Ishikawa (cell line): Measurements from ENCODE around the gene OSBPL6.

Experiments used
- CEBPB ChIP-seq: IDR thresholded peaks from 2 replicates; pipeline ENCODE4 v1.6.1; 2012
- CREB1 ChIP-seq: IDR thresholded peaks from 2 replicates; pipeline ENCODE4 v1.6.1; 2012; ENCODE audit warnings: low read depth
- EGR1 ChIP-seq: IDR thresholded peaks from 2 replicates; pipeline ENCODE4 v1.6.1; 2012
- EP300 ChIP-seq: IDR thresholded peaks from 2 replicates; pipeline ENCODE4 v1.6.1; 2012; ENCODE audit warnings: borderline replicate concordance
- FOXM1 ChIP-seq: IDR thresholded peaks from 2 replicates; pipeline ENCODE4 v1.6.1; 2012; ENCODE audit warnings: low read depth, borderline replicate concordance
- NFIC ChIP-seq: IDR thresholded peaks from 2 replicates; pipeline ENCODE4 v1.6.1; 2012
- RAD21 ChIP-seq: IDR thresholded peaks from 2 replicates; pipeline ENCODE4 v1.6.1; 2012; ENCODE audit warnings: low read depth
- TAF1 ChIP-seq: IDR thresholded peaks from 2 replicates; pipeline ENCODE4 v1.6.1; 2012; ENCODE audit warnings: low read depth, mild to moderate bottlenecking
- TCF12 ChIP-seq: IDR thresholded peaks from 2 replicates; pipeline ENCODE4 v1.6.1; 2012; ENCODE audit warnings: low read depth
- TEAD4 ChIP-seq: IDR thresholded peaks from 2 replicates; pipeline ENCODE4 v1.6.1; 2012
- YY1 ChIP-seq: IDR thresholded peaks from 2 replicates; pipeline ENCODE4 v1.6.1; 2012; ENCODE audit warnings: low read depth
- ZBTB7A ChIP-seq: IDR thresholded peaks from 2 replicates; pipeline ENCODE4 v1.6.1; 2012; ENCODE audit warnings: low read depth
- TF ChIP-seq, protein P1 (sequence below): IDR thresholded peaks from 2 replicates; pipeline ENCODE4 v1.6.1; 2012; ENCODE audit warnings: low read depth, mild to moderate bottlenecking
- TF ChIP-seq, protein P2 (sequence below): IDR thresholded peaks from 2 replicates; pipeline ENCODE4 v1.6.1; 2012
- TF ChIP-seq, protein P3 (sequence below): IDR thresholded peaks from 2 replicates; pipeline ENCODE4 v1.6.1; 2012

The OSBPL6 gene

DNA sequence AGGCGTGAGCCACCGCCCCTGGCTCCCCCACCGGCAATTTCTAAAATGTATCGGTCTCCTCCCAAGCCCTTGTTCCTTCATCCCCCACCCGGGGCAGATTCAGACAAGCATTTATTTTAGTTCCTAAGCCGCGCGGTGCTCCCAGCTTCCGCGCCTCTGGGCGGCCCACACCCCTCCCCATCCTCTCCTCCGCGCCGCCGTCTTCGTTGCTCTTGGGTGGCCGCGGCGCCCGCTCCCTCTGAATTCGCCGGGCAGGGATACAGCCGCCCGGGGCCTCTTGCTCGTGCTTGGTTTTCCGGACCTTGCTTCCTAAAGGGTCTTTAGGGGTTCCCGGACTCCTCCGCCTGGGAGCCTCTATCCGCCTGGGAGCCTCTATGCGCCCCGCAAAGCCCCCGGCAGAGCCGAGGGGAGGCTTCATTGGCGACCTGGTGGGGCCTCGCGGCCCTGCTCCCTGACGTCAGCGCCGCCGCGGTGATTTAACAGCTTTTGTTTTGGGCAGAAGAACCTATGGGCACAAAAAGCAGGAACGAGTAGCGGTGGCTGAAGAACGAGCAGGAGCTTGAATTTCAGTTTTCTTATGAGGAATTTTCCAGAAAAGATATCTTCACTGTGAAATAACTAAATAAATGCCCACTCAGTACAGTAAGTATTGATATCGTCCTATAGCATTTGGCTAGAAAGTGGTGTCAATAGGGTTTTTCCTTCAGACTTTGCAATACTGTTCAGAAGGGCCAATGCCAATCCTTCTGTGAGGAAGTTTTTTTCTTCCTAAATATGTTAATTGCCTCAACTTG lies 219.4 kb downstream of the OSBPL6 start:
- TF ChIP-seq NFIC (no peak), TAF1 (0 out of 2 replicates have a peak, but pooled peaks have one; percentile 28), RAD21 (no peak), EP300 (no peak), TCF12 (no peak), EGR1 (no peak), YY1 (0 out of 2 replicates have a peak, but pooled peaks have one; percentile 3), CREB1 (peak; percentile 76; the same call in 1 of the 2 replicates), CEBPB (no peak), TEAD4 (no peak; the same call in 1 of the 2 replicates), FOXM1 (no peak), ZBTB7A (peak; percentile 50; the same call in 1 of the 2 replicates)
- TF ChIP-seq, protein P1, sequence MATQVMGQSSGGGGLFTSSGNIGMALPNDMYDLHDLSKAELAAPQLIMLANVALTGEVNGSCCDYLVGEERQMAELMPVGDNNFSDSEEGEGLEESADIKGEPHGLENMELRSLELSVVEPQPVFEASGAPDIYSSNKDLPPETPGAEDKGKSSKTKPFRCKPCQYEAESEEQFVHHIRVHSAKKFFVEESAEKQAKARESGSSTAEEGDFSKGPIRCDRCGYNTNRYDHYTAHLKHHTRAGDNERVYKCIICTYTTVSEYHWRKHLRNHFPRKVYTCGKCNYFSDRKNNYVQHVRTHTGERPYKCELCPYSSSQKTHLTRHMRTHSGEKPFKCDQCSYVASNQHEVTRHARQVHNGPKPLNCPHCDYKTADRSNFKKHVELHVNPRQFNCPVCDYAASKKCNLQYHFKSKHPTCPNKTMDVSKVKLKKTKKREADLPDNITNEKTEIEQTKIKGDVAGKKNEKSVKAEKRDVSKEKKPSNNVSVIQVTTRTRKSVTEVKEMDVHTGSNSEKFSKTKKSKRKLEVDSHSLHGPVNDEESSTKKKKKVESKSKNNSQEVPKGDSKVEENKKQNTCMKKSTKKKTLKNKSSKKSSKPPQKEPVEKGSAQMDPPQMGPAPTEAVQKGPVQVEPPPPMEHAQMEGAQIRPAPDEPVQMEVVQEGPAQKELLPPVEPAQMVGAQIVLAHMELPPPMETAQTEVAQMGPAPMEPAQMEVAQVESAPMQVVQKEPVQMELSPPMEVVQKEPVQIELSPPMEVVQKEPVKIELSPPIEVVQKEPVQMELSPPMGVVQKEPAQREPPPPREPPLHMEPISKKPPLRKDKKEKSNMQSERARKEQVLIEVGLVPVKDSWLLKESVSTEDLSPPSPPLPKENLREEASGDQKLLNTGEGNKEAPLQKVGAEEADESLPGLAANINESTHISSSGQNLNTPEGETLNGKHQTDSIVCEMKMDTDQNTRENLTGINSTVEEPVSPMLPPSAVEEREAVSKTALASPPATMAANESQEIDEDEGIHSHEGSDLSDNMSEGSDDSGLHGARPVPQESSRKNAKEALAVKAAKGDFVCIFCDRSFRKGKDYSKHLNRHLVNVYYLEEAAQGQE, result no peak
- TF ChIP-seq, protein P2, sequence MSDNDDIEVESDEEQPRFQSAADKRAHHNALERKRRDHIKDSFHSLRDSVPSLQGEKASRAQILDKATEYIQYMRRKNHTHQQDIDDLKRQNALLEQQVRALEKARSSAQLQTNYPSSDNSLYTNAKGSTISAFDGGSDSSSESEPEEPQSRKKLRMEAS, result no peak
- TF ChIP-seq, protein P3, sequence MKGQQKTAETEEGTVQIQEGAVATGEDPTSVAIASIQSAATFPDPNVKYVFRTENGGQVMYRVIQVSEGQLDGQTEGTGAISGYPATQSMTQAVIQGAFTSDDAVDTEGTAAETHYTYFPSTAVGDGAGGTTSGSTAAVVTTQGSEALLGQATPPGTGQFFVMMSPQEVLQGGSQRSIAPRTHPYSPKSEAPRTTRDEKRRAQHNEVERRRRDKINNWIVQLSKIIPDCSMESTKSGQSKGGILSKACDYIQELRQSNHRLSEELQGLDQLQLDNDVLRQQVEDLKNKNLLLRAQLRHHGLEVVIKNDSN, result no peak

DNA sequence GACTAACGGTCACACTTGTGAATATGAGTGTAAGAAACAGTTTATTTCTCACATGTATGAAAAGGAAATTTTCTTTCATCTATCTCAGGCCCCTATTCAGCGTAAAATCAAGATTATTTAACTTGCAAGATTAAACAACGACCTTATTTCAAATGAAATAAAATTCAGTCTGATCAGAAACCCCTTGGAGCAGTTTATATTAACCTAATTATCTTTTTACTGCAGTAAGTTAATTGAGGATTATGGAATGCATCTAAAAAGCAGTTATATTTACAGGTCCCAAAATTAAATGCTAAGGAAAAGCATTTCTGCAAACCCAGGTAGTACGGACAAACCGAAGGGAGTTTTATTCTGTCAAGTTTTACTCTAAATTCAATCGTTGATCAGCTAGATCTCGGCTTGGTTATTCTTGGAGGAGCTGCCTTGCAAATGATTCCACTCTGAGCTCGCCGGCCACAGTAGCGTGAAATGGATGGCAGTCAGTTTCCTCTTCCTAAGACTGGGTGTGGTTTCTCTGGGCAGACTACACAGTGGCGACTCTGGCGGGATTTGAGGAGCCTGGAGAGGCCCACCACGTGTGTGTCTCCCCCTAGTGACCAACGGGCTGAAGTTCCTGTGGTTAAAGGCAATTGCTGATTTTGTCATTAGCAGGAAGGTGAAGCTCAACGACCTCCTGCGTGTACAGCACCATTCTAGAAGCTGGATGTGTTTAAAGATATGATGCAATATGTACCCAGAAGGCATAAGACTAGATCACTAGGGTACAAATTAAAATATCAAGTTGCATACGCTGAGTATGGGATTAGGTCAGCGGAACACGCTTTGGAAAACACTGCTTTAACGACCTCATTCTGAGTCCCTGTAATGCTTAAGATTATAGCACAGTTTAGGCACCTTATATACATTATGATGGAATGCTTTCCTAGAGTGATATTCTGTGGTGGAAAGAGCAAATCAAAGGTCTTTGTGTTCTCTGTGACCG lies 220.2 kb downstream of the OSBPL6 start:
- TF ChIP-seq FOXM1, result no peak
- TF ChIP-seq TCF12, result 0 out of 2 replicates have a peak, but pooled peaks have one; percentile 42
- TF ChIP-seq TAF1, result peak; percentile 28; the same call in 1 of the 2 replicates
- TF ChIP-seq NFIC, result peak; percentile 8; the same call in 1 of the 2 replicates
- no peak for TF ChIP-seq EGR1
- peak; percentile 80 for TF ChIP-seq RAD21
- TF ChIP-seq YY1, result 0 out of 2 replicates have a peak, but pooled peaks have one; percentile 20
- TF ChIP-seq EP300, result no peak
- TF ChIP-seq, protein P1, result no peak
- TF ChIP-seq CREB1, result no peak
- no peak for TF ChIP-seq TEAD4
- TF ChIP-seq CEBPB, result no peak
- TF ChIP-seq, protein P3, result no peak
- TF ChIP-seq, protein P2, result peak; percentile 81
- TF ChIP-seq ZBTB7A, result no peak

DNA sequence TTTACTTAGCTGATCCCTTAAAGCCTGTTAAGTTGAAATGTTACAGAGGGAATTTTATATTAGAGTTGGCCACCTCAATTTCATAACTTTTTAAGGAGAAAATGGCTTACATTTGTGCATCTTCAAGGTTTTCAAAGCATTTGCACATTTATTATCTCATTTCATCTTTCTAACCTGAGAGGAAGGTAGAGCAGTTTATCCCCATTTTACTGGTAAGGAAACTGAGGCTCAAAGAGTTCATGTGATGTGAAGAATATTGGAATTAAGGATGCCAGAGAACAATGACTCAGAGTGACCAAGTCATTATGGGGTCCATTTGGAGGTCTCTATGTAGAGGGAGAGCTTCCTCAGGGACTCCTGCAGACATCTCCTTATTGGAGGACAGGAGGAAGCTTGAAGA lies 221.7 kb downstream of the OSBPL6 start:
- TF ChIP-seq EGR1 (no peak), ZBTB7A (no peak), EP300 (no peak), NFIC (no peak), TCF12 (no peak), TEAD4 (no peak)
- TF ChIP-seq, protein P1, result no peak
- TF ChIP-seq, protein P3, result no peak
- TF ChIP-seq, protein P2, result no peak
